ENCODE data around the gene NTM.
"Not testable (repeated sequence)": the region's sequence is repeated elsewhere in the genome, so short reads cannot be mapped to it uniquely, and the experiment has no call there.

NTM gene

GRCh38 chr11:132062541-132062940 lies 692.1 kb downstream of the NTM start:
- TF ChIP-seq, protein P1, sequence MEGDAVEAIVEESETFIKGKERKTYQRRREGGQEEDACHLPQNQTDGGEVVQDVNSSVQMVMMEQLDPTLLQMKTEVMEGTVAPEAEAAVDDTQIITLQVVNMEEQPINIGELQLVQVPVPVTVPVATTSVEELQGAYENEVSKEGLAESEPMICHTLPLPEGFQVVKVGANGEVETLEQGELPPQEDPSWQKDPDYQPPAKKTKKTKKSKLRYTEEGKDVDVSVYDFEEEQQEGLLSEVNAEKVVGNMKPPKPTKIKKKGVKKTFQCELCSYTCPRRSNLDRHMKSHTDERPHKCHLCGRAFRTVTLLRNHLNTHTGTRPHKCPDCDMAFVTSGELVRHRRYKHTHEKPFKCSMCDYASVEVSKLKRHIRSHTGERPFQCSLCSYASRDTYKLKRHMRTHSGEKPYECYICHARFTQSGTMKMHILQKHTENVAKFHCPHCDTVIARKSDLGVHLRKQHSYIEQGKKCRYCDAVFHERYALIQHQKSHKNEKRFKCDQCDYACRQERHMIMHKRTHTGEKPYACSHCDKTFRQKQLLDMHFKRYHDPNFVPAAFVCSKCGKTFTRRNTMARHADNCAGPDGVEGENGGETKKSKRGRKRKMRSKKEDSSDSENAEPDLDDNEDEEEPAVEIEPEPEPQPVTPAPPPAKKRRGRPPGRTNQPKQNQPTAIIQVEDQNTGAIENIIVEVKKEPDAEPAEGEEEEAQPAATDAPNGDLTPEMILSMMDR (conservative IDR thresholded peaks at IDR 0.05) = no peak
- no peak for TF ChIP-seq ZFX (IDR thresholded peaks at IDR 0.05)
- H3K27ac ChIP-seq = no peak overlapping the region

DNA sequence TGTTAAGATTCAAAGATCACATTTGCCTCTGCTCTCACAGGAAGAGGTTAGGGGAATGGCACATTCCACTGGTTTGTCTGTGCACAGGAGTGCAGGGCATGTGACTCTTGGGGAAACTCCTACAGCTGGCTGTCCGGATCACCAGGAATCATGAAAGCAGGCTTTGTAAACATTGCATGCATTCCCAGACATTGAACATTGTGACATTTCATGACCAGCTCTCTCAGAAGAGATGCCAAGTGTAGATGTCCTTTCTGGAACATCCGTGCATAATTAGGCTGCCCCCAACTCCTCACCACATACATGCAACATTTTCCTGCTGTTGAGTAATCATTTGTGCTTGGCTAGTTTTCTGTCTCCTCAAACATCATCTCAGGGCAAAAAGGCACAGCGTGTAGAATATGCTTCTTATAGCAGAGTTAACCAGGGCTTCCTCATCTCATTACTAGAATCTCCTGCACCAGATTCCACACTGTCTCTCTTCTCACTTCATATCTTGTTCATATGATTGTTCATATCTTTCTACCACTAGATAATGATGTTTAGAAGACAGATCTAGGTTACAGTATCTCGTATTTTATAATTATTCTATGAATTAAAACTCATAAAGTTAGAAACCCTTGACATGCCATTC lies 694.7 kb downstream of the NTM start:
- no peak overlapping the region for H3K27ac ChIP-seq
- no peak for TF ChIP-seq ZFX (IDR thresholded peaks at IDR 0.05)
- TF ChIP-seq, protein P1 (conservative IDR thresholded peaks at IDR 0.05) = no peak

DNA sequence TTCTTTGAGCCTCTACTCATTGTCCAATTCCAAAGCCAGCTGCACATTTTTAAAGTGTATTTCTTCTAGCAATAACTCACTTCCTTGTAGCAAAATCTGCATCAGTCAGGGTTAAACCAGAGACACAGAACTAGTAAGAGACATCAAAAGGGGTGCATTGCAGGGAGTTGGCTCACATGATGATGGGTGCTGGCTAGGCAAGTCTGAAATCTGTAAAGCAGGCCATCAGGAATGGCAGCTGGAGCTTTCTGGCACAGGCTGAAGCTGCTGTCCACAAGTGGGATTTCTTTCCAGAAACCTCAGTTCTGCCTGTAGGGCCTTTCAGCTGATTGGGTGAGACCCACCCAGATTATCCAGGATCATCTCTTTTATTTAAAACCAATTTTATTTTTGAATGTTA lies 698.1 kb downstream of the NTM start:
- no peak overlapping the region for H3K27ac ChIP-seq
- TF ChIP-seq, protein P1 (conservative IDR thresholded peaks at IDR 0.05) = no peak

- not testable (repeated sequence) for H3K27ac ChIP-seq
Measured at GRCh38 chr11:132069593-132069992, 699.2 kb downstream of the NTM start.

- H3K27ac ChIP-seq = not testable (repeated sequence)
Measured at GRCh38 chr11:132070907-132071306, 700.5 kb downstream of the NTM start.

DNA sequence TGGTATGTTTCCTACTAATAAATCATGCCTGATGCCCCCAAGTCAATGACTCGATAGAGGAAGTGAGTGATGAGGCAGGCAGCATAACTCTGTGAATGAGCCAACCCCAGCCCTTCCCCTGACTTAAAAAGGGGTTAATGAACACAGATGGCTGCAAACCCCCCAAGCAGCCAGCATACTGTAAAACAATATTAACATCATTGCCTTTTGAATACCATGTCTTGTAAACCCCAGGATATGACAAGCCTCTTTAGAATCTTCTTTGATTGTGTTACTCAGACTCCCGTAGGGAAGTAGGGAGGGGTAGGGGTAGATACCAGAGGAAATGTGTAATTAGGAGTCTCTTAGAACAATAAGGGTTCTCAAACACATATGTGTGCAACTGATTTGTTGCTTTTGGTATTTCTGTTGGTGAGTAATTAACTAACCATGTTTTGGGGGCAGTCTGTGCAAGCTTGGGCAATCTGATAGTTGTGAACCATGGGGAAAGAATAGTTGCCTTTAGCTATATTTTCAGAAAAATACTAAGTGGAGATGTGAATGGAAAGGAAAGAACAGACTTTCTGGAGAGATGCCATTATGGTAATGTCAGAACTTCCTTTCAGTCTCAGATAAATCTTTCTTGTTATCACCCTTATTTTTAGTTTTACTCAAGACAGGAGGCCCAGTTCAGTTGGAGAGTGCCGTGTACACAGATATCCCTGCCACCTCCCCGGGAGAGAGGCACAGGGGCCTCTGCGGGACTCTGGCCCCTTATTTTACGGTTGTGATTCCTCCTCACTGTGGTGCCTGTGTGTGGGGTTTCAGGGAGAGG lies 701.8 kb downstream of the NTM start:
- no peak for TF ChIP-seq ZFX (IDR thresholded peaks at IDR 0.05)
- TF ChIP-seq, protein P1 (conservative IDR thresholded peaks at IDR 0.05) = no peak
- no peak overlapping the region for H3K27ac ChIP-seq

- no peak for TF ChIP-seq ZFX (IDR thresholded peaks at IDR 0.05)
- TF ChIP-seq, protein P1 (conservative IDR thresholded peaks at IDR 0.05) = no peak
- no peak overlapping the region for H3K27ac ChIP-seq
Measured at GRCh38 chr11:132072858-132073211, 702.4 kb downstream of the NTM start.

GRCh38 chr11:132073787-132074186 lies 703.4 kb downstream of the NTM start:
- TF ChIP-seq ZFX (IDR thresholded peaks at IDR 0.05) = no peak
- TF ChIP-seq, protein P1 (conservative IDR thresholded peaks at IDR 0.05) = no peak
- no peak overlapping the region for H3K27ac ChIP-seq

All from C4-2B (cell line).